Endothelial cell of umbilical vein (primary cell): ENCODE measurements around the gene BCL11B. TPM values are rescaled to one million over a fixed set of nuclear protein-coding genes. Genes with fewer than 3 reads are reported as not detected.

ENCODE experiments used
- BruUV-seq: library from RNA; stranded (reverse); fragments of 400-500 nt; replicated peaks from 2 replicates; lab custom pipeline; 2021; lab: Mats Ljungman, UMichigan
- CTCF ChIA-PET: fragments of 300-600, 350-600 bp; sonication (Branson Sonifier 250); formaldehyde crosslinking; loops from one replicate; lab custom pipeline; 2021; ENCODE audit warnings: antibody characterized with exemption, inconsistent platforms; lab: Charles Lee
- POLR2A ChIA-PET: fragments of 300-600, 350-600 bp; sonication (Branson Sonifier 250); formaldehyde crosslinking; loops from one replicate; lab custom pipeline; 2021; ENCODE audit warnings: antibody characterized with exemption, inconsistent platforms; lab: Charles Lee
- DNase-seq: peaks from one replicate; pipeline ENCODE4 v3.0.0-alpha.2; 2011; ENCODE audit warnings: low read depth, low spot score
- FAIRE-seq: peaks from 2 replicates; lab custom pipeline; 2011; peaks lifted over from hg19 to GRCh38; lab: Jason Lieb, UNC
- H2AFZ ChIP-seq: 2 replicates; pipeline ENCODE4 v1.6.0; 2012; ENCODE audit warnings: low read depth, low read length, control low read depth, inconsistent platforms
- H3K27ac ChIP-seq: 2 replicates; pipeline ENCODE4 v1.5.1; 2011; ENCODE audit warnings: low read depth, mild to moderate bottlenecking, control low read depth, low read length, moderate library complexity; ENCODE audit not compliant: insufficient read depth
- H3K27me3 ChIP-seq, 2 experiments: 2 replicates each; pipeline versions ENCODE4 v1.6.0 to v1.6.1; 2011; ENCODE audit warnings: low read length in 2 of 2, mixed read lengths in 1 of 2; ENCODE audit not compliant: control insufficient read depth in 2 of 2, insufficient read depth in 2 of 2
- H3K36me3 ChIP-seq, 2 experiments: 2 replicates in 1 of 2; 3 replicates in 1 of 2; pipeline ENCODE4 v1.5.1; 2011; ENCODE audit warnings: low read length in 2 of 2, mild to moderate bottlenecking in 1 of 2, moderate library complexity in 1 of 2; ENCODE audit not compliant: control insufficient read depth in 2 of 2, insufficient read depth in 2 of 2; ENCODE audit errors: extremely low read depth in 1 of 2
- H3K4me1 ChIP-seq: 3 replicates; pipeline ENCODE4 v1.5.1; 2011; ENCODE audit warnings: mild to moderate bottlenecking, low read length; ENCODE audit not compliant: control insufficient read depth, insufficient read depth; ENCODE audit errors: extremely low read depth
- H3K4me2 ChIP-seq: 2 replicates; pipeline ENCODE4 v1.6.1; 2011; ENCODE audit warnings: low read length, control low read depth, mixed read lengths; ENCODE audit not compliant: insufficient read depth
- H3K4me3 ChIP-seq, 3 experiments: fragments of 200-600 bp in 1 of 3; sonication (generic), shearing (Covaris generic) in 1 of 3; replicated peaks in 1 of 3; 2 replicates each; pipeline ENCODE4 v1.5.1; 2011 to 2016; ENCODE audit warnings: control low read depth in 3 of 3, low read length in 3 of 3, mild to moderate bottlenecking in 2 of 3, inconsistent platforms in 1 of 3, low read depth in 1 of 3, moderate library complexity in 1 of 3; ENCODE audit not compliant: insufficient read depth in 1 of 3
- H3K79me2 ChIP-seq: 2 replicates; pipeline ENCODE4 v1.6.0; 2012; ENCODE audit warnings: low read length, inconsistent platforms; ENCODE audit not compliant: control insufficient read depth, insufficient read depth
- H3K9ac ChIP-seq: replicated peaks from 2 replicates; pipeline ENCODE3; 2011; ENCODE audit warnings: low read length, control low read depth; ENCODE audit not compliant: insufficient read depth; ENCODE audit errors: extremely low read depth
- H3K9me1 ChIP-seq: replicated peaks from 3 replicates; pipeline ENCODE4 v1.6.0; 2011; ENCODE audit warnings: mild to moderate bottlenecking, low read length; ENCODE audit not compliant: control insufficient read depth, insufficient read depth; ENCODE audit errors: extremely low read depth
- H3K9me3 ChIP-seq: replicated peaks from 2 replicates; pipeline ENCODE4 v1.5.1; 2012; ENCODE audit warnings: low read length, inconsistent platforms; ENCODE audit not compliant: control insufficient read depth, insufficient read depth
- H4K20me1 ChIP-seq: replicated peaks from 2 replicates; pipeline ENCODE3; 2011; ENCODE audit warnings: mild to moderate bottlenecking, low read length; ENCODE audit not compliant: control insufficient read depth, insufficient read depth; ENCODE audit errors: extremely low read depth
- CTCF ChIP-seq, 2 donors: IDR thresholded peaks; 1 replicate in 1 of 2; 2 replicates in 1 of 2; pipeline ENCODE4 v1.5.1; 2011; ENCODE audit warnings: low read length in 2 of 2, mild to moderate bottlenecking in 2 of 2, moderate library complexity in 2 of 2, control low read depth in 1 of 2, inconsistent platforms in 1 of 2, low read depth in 1 of 2; ENCODE audit not compliant: insufficient read depth in 1 of 2; ENCODE audit errors: extremely low read depth in 1 of 2
- EZH2 ChIP-seq: IDR thresholded peaks from 2 replicates; pipeline ENCODE4 v1.6.1; 2012; ENCODE audit warnings: borderline replicate concordance, low read depth, mild to moderate bottlenecking, moderate library complexity, low read length, inconsistent platforms; ENCODE audit not compliant: severe bottlenecking
- FOS ChIP-seq: IDR thresholded peaks from 2 replicates; pipeline ENCODE4 v1.6.1; 2011; ENCODE audit warnings: mild to moderate bottlenecking, low read length, moderate library complexity, borderline replicate concordance; ENCODE audit not compliant: insufficient read depth
- GATA2 ChIP-seq: IDR thresholded peaks from 2 replicates; pipeline ENCODE4 v1.7.0; 2011; ENCODE audit warnings: low read depth, mild to moderate bottlenecking, moderate library complexity, mixed read lengths, low read length; ENCODE audit not compliant: insufficient read length, insufficient read depth
- JUN ChIP-seq: IDR thresholded peaks from 2 replicates; pipeline ENCODE4 v1.6.1; 2011; ENCODE audit warnings: borderline replicate concordance, low read depth; ENCODE audit not compliant: insufficient read length, insufficient read depth
- MAX ChIP-seq: IDR thresholded peaks from 2 replicates; pipeline ENCODE4 v1.6.1; 2011; ENCODE audit not compliant: insufficient read depth, insufficient read length
- MYC ChIP-seq: IDR thresholded peaks from one replicate; pipeline ENCODE4 v1.6.1; 2011; ENCODE audit warnings: mild to moderate bottlenecking, low read depth, low read length
- POLR2A ChIP-seq: IDR thresholded peaks from 2 replicates; pipeline ENCODE4 v1.6.1; 2012; ENCODE audit warnings: low read depth, mild to moderate bottlenecking, control low read depth, low read length
- POLR2AphosphoS5 ChIP-seq: IDR thresholded peaks from 2 replicates; pipeline ENCODE4 v1.6.1; 2012; ENCODE audit warnings: low read depth, mild to moderate bottlenecking, control low read depth, low read length, moderate library complexity; ENCODE audit not compliant: insufficient read depth
- dilution Hi-C: fragments of 300-500 bp; cut with MboI; formaldehyde crosslinking; loops from one replicate; pipeline ENCODE4 v1.15.0; 2019; ENCODE audit warnings: low sequenced_read_pairs; ENCODE audit not compliant: extremely low pct_ligation_motif_present
- intact Hi-C: fragments of 100-400 bp; cut with micrococcal nuclease; formaldehyde crosslinking; loops from one replicate; pipeline ENCODE4 v1.10.0; 2022
- polyA plus RNA-seq, 4 experiments: library from polyadenylated mRNA; depleted of rRNA in 3 of 4; stranded (reverse) in 3 of 4; unstranded in 1 of 4; fragments of >200 nt; gene quantifications; 2 replicates each; pipeline versions ENCODE4 v1.2.1 to v1.2.3, GENCODE V29; 2011 to 2012; ENCODE audit warnings: missing spikeins in 1 of 4
- total RNA-seq: library from RNA; stranded (reverse); gene quantifications from 2 replicates; pipeline ENCODE4 v1.2.3, GENCODE V29; 2021

BCL11B gene
- total and polyA plus RNA-seq, 2 donors (not counting 3 experiments of a cell fraction or from before 2014, with no cell fraction given), result 0.03 to 0.07 TPM

GRCh38 chr14:99320621-99321235, 48.7 kb upstream of the BCL11B start:
- ChIA-PET CTCF (interaction anchor here (1.0 to 2.5 kb wide), 9 partner anchors 14 to 95 kb away, joined by 3 to 80 read pairs (median 7); no protein-coding TSS in a partner anchor), POLR2A (no interaction called here)
- TF ChIP-seq EZH2, result no peak
- no peak for TF ChIP-seq POLR2A
- no peak for TF ChIP-seq GATA2
- TF ChIP-seq MAX, result no peak
- no peak for TF ChIP-seq FOS
- TF ChIP-seq MYC, result no peak
- TF ChIP-seq JUN, result no peak
- TF ChIP-seq POLR2AphosphoS5, result no peak
- no peak for TF ChIP-seq CTCF (IDR thresholded peaks at IDR 0.05; ENCODE audit: extremely low read depth in 1 of 2, insufficient read depth in 1 of 2, low read depth in 1 of 2, low read length in 2 of 2)
- Histone ChIP-seq H3K4me2 (no peak overlapping the region), H3K9me1 (no peaks in the 10 kb centered on the region), H4K20me1 (no peaks in the 10 kb centered on the region), H3K27ac (no peak overlapping the region), H3K9ac (no peak overlapping the region), H3K27me3 (no peaks in the 10 kb centered on the region), H3K9me3 (no peaks in the 10 kb centered on the region), H3K79me2 (no peaks in the 10 kb centered on the region), H3K36me3 (no peaks in the 10 kb centered on the region), H3K4me3 (no peak overlapping the region), H2AFZ (no peak overlapping the region), H3K4me1 (no peaks in the 10 kb centered on the region)
- no TSS peak for BruUV-seq
- no peak for DNase-seq
- no peak for FAIRE-seq
- dilution Hi-C loops, result no loop called here
- intact Hi-C loops, result loop anchor here (1.0 kb wide), 1 partner anchor 95 kb away; no protein-coding TSS in a partner anchor
